B cell (primary cell): ENCODE results near the gene HS2ST1. TPM values are rescaled to one million over a fixed set of nuclear protein-coding genes. Genes with fewer than 3 reads are reported as not detected.

Experiments used
- ATAC-seq: fragments of 200-7000 bp; cut with Tn5 transposase; one replicate; pipeline ENCODE4 v1.10.0; 2021; ENCODE audit warnings: low read depth, mild to moderate bottlenecking, moderate number of reproducible peaks, moderate library complexity
- CTCF ChIA-PET: fragments of 350-600 bp; sonication (Branson Sonifier 250); formaldehyde crosslinking; loops from one replicate; lab custom pipeline; 2021; ENCODE audit warnings: antibody characterized with exemption, inconsistent platforms; lab: Charles Lee
- POLR2A ChIA-PET: fragments of 350-600 bp; sonication (Branson Sonifier 250); formaldehyde crosslinking; loops from one replicate; lab custom pipeline; 2021; ENCODE audit warnings: antibody characterized with exemption; lab: Charles Lee
- DNase-seq: peaks from one replicate; pipeline ENCODE4 v3.0.0; 2013
- H2AFZ ChIP-seq: 2 replicates; pipeline ENCODE4 v1.6.1; 2012; ENCODE audit warnings: mild to moderate bottlenecking, low read depth, low read length; ENCODE audit not compliant: insufficient read depth, poor library complexity, severe bottlenecking
- H3K27ac ChIP-seq, 2 donors: 1 replicate in 1 of 2; 2 replicates in 1 of 2; pipeline ENCODE4 v1.5.1; 2012 to 2013; ENCODE audit warnings: low read length in 2 of 2, mild to moderate bottlenecking in 2 of 2, moderate library complexity in 1 of 2
- H3K27me3 ChIP-seq, 4 experiments: fragments of 200-600 bp in 1 of 4; sonication (generic) in 1 of 4; replicated peaks in 1 of 4; 1 replicate in 2 of 4; 2 replicates in 2 of 4; pipeline versions ENCODE4 v1.6.1 to v1.7.0; 2013 to 2016; ENCODE audit warnings: low read length in 3 of 4, mild to moderate bottlenecking in 2 of 4, mixed read lengths in 1 of 4, moderate library complexity in 1 of 4; ENCODE audit not compliant: insufficient read depth in 4 of 4, control insufficient read depth in 3 of 4; ENCODE audit errors: control extremely low read depth in 1 of 4
- H3K36me3 ChIP-seq, 2 experiments: replicated peaks in 1 of 2; 1 replicate in 1 of 2; 2 replicates in 1 of 2; pipeline versions ENCODE4 v1.6.1 to v1.7.1; 2013; ENCODE audit warnings: low read length in 1 of 2; ENCODE audit not compliant: insufficient read depth in 2 of 2, control insufficient read depth in 1 of 2; ENCODE audit errors: control extremely low read depth in 1 of 2, extremely low read depth in 1 of 2
- H3K4me1 ChIP-seq, 2 donors: fragments of 200-600 bp in 1 of 2; sonication (generic) in 1 of 2; 1 replicate in 1 of 2; 2 replicates in 1 of 2; pipeline versions ENCODE4 v1.5.1 to v1.6.1; 2013 to 2017; ENCODE audit warnings: low read length in 2 of 2; ENCODE audit not compliant: control insufficient read depth in 2 of 2, insufficient read depth in 2 of 2
- H3K4me2 ChIP-seq: replicated peaks from 2 replicates; pipeline ENCODE3; 2012; ENCODE audit warnings: mild to moderate bottlenecking, low read depth, low read length; ENCODE audit not compliant: poor library complexity, severe bottlenecking
- H3K4me3 ChIP-seq, 5 experiments: fragments of 200-600 bp in 1 of 5; sonication (generic) in 1 of 5; 1 replicate in 3 of 5; 2 replicates in 2 of 5; pipeline versions ENCODE4 v1.5.1 to v1.7.0; 2011 to 2016; ENCODE audit warnings: low read length in 4 of 5, mild to moderate bottlenecking in 4 of 5, low read depth in 2 of 5, control low read depth in 1 of 5, moderate library complexity in 1 of 5; ENCODE audit not compliant: insufficient read depth in 1 of 5; ENCODE audit errors: control extremely low read depth in 1 of 5, extremely low read depth in 1 of 5
- H3K79me2 ChIP-seq: fragments of 200-600 bp; sonication (generic); one replicate; pipeline ENCODE4 v1.6.0; 2016; ENCODE audit warnings: low read length; ENCODE audit not compliant: control insufficient read depth, insufficient read depth
- H3K9ac ChIP-seq: fragments of 200-600 bp; sonication (generic); 2 replicates; pipeline ENCODE4 v1.6.1; 2017; ENCODE audit warnings: mild to moderate bottlenecking, low read length, moderate library complexity
- H3K9me3 ChIP-seq, 3 donors: one replicate each; pipeline versions ENCODE4 v1.6.1 to v1.7.1; 2013; ENCODE audit warnings: low read length in 2 of 3; ENCODE audit not compliant: control insufficient read depth in 2 of 3, insufficient read depth in 1 of 3; ENCODE audit errors: control extremely low read depth in 1 of 3
- H4K20me1 ChIP-seq: 2 replicates; pipeline ENCODE4 v1.6.0; 2012; ENCODE audit warnings: mild to moderate bottlenecking, low read length; ENCODE audit not compliant: insufficient read depth, control insufficient read depth, poor library complexity, severe bottlenecking
- H3K27ac Mint-ChIP-seq: one replicate; pipeline ENCODE4 v1.8.0; 2021; ENCODE audit warnings: mixed read lengths
- H3K27me3 Mint-ChIP-seq: one replicate; pipeline ENCODE4 v1.8.0; 2021; ENCODE audit warnings: mixed read lengths
- H3K4me1 Mint-ChIP-seq: one replicate; pipeline ENCODE4 v1.8.0; 2021; ENCODE audit warnings: mixed read lengths
- H3K4me3 Mint-ChIP-seq: one replicate; pipeline ENCODE4 v1.8.0; 2021; ENCODE audit warnings: mixed read lengths
- H3K9me3 Mint-ChIP-seq: one replicate; pipeline ENCODE4 v1.8.0; 2022; ENCODE audit warnings: mixed read lengths; ENCODE audit not compliant: insufficient read depth
- CTCF ChIP-seq: fragments of 200-600 bp; IDR thresholded peaks from one replicate; pipeline ENCODE4 v1.8.0; 2022; ENCODE audit warnings: antibody characterized with exemption, mild to moderate bottlenecking
- EZH2 ChIP-seq: IDR thresholded peaks from 2 replicates; pipeline ENCODE4 v1.6.1; 2012; ENCODE audit warnings: borderline replicate concordance, low read depth, mild to moderate bottlenecking, moderate library complexity, low read length; ENCODE audit not compliant: insufficient read depth, poor library complexity, severe bottlenecking
- WGBS: methylation state at CpG from one replicate; pipeline ENCODE4 v1.1.5; 2013; ENCODE audit warnings: missing lambda C conversion rate; ENCODE audit not compliant: insufficient coverage; 5-methylcytosine and 5-hydroxymethylcytosine counted together
- intact Hi-C: fragments of 100-400 bp; cut with micrococcal nuclease; formaldehyde crosslinking; loops from one replicate; pipeline ENCODE4 v1.10.0; 2022
- polyA plus RNA-seq: library from polyadenylated mRNA; depleted of rRNA; stranded (reverse); fragments of >200 nt; gene quantifications from 2 replicates; pipeline ENCODE4 v1.2.3, GENCODE V29; 2012
- total RNA-seq, 2 donors: library from RNA; stranded (reverse); fragments of 120-200 nt in 1 of 2; gene quantifications; 1 replicate in 1 of 2; 2 replicates in 1 of 2; pipeline versions ENCODE4 v1.2.3 to v1.2.4, GENCODE V29; 2013 to 2022

The HS2ST1 gene
- total and polyA plus RNA-seq, 2 donors (not counting 1 experiment from before 2014, with no cell fraction given), result 3.0 to 16.9 TPM

GRCh38 chr1:87129038-87129437, 214.6 kb downstream of the HS2ST1 start:
- POLR2A ChIA-PET, result no interaction called here
- H3K27ac Mint-ChIP-seq, result no peak overlapping the region
- H3K4me1 ChIP-seq, result peaks cover 6 to 11% of the 10 kb centered on the region in 2 donors
- no peaks in the 10 kb centered on the region for H3K79me2 ChIP-seq
- DNase-seq (no peak), ATAC-seq (no peak)
- no peaks in the 10 kb centered on the region for H3K36me3 ChIP-seq
- WGBS, result 89% methylated on average over 1 of the region's 1 CpG
- no peaks in the 10 kb centered on the region for H3K9me3 Mint-ChIP-seq
- no peak overlapping the region for H3K4me3 Mint-ChIP-seq
- peaks cover 23% of the 10 kb centered on the region for H3K27me3 Mint-ChIP-seq
- no peak overlapping the region for H3K9ac ChIP-seq
- no peaks in the 10 kb centered on the region for H4K20me1 ChIP-seq
- H3K4me3 ChIP-seq, result no peak overlapping the region
- no peak for TF ChIP-seq CTCF
- TF ChIP-seq EZH2, result no peak
- CTCF ChIA-PET, result interaction anchor here (1.0 to 3.2 kb wide), 2 partner anchors 45 to 825 kb away, joined by 3 to 10 read pairs; no protein-coding TSS in a partner anchor
- peaks cover 11% of the 10 kb centered on the region for H3K4me1 Mint-ChIP-seq
- intact Hi-C loops, result no loop called here
- H2AFZ ChIP-seq, result no peak overlapping the region
- H3K27ac ChIP-seq, result no peak overlapping the region
- H3K4me2 ChIP-seq, result no peak overlapping the region
- peaks cover 0 to 33% (median 5%) of the 10 kb centered on the region in 4 experiments for H3K27me3 ChIP-seq
- H3K9me3 ChIP-seq, result peaks cover 0 to 5% (median 0%) of the 10 kb centered on the region in 3 donors

- H3K9ac ChIP-seq, result no peak overlapping the region
- no peak for ATAC-seq
Observed at GRCh38 chr1:87129606-87130005, 215.2 kb downstream of the HS2ST1 start.

More at GRCh38 chr1:87129606-87130005, 215.2 kb downstream of the HS2ST1 start:
- Histone ChIP-seq H3K4me1 (peaks cover 6 to 11% of the 10 kb centered on the region in 2 donors), H2AFZ (no peak overlapping the region), H3K4me2 (no peak overlapping the region), H3K79me2 (no peaks in the 10 kb centered on the region), H3K27me3 (peaks cover 0 to 33% (median 5%) of the 10 kb centered on the region in 4 experiments), H4K20me1 (no peaks in the 10 kb centered on the region), H3K4me3 (no peak overlapping the region), H3K36me3 (no peaks in the 10 kb centered on the region), H3K27ac (no peak overlapping the region), H3K9me3 (peaks cover 0 to 5% (median 0%) of the 10 kb centered on the region in 3 donors)
- no peak overlapping the region for H3K27ac Mint-ChIP-seq
- intact Hi-C loops, result loop anchor here (2.0 kb wide), 1 partner anchor 1465 kb away; no protein-coding TSS in a partner anchor
- ChIA-PET CTCF (interaction anchor here (0.7 to 3.2 kb wide), 4 partner anchors 10 to 824 kb away, joined by 3 to 10 read pairs (median 3); no protein-coding TSS in a partner anchor), POLR2A (no interaction called here)
- no peak overlapping the region for H3K4me3 Mint-ChIP-seq
- peaks cover 23% of the 10 kb centered on the region for H3K27me3 Mint-ChIP-seq
- H3K9me3 Mint-ChIP-seq, result no peaks in the 10 kb centered on the region
- 97% methylated on average over 8 of the region's 8 CpGs for WGBS
- H3K4me1 Mint-ChIP-seq, result peaks cover 11% of the 10 kb centered on the region
- no peak for TF ChIP-seq CTCF
- TF ChIP-seq EZH2, result no peak
- no peak for DNase-seq
